GM23338 (cell line): ENCODE results near the gene GPR176. TPM values are rescaled to one million over a fixed set of nuclear protein-coding genes. Genes with fewer than 3 reads are reported as not detected.

Experiments
- ATAC-seq: fragments of 200-7000 bp; cut with Tn5 transposase; 3 replicates; pipeline ENCODE4 v1.9.1; 2020
- DNase-seq: peaks from one replicate; pipeline ENCODE4 v3.0.0-alpha.2; 2015; ENCODE audit warnings: low spot score
- H2AFZ ChIP-seq: fragments of 200-600 bp; sonication (generic); 2 replicates; pipeline ENCODE4 v1.8.0; 2016; ENCODE audit warnings: antibody characterized with exemption, mild to moderate bottlenecking, moderate library complexity
- H3F3A ChIP-seq: fragments of 200-600 bp; sonication (generic); replicated peaks from 2 replicates; pipeline ENCODE4 v1.8.0; 2017; ENCODE audit warnings: antibody characterized with exemption, mixed run types, low read depth
- H3K27ac ChIP-seq: fragments of 200-600 bp; sonication (generic); 2 replicates; pipeline ENCODE4 v1.6.1; 2016; ENCODE audit warnings: low read depth
- H3K27me3 ChIP-seq: fragments of 200-600 bp; sonication (generic); 2 replicates; pipeline ENCODE4 v1.8.0; 2016; ENCODE audit warnings: mild to moderate bottlenecking, mixed run types, moderate library complexity; ENCODE audit not compliant: insufficient read depth
- H3K36me3 ChIP-seq: fragments of 200-600 bp; sonication (generic); 2 replicates; pipeline ENCODE4 v1.8.0; 2016; ENCODE audit warnings: mild to moderate bottlenecking; ENCODE audit not compliant: insufficient read depth
- H3K4me1 ChIP-seq: fragments of 200-600 bp; sonication (generic); 2 replicates; pipeline ENCODE4 v1.8.0; 2016; ENCODE audit warnings: mild to moderate bottlenecking, moderate library complexity; ENCODE audit not compliant: insufficient read depth
- H3K4me2 ChIP-seq: fragments of 200-600 bp; sonication (generic); 2 replicates; pipeline ENCODE4 v1.7.1; 2017; ENCODE audit warnings: mixed run types
- H3K4me3 ChIP-seq: fragments of 200-600 bp; sonication (generic); 2 replicates; pipeline ENCODE4 v1.6.1; 2016; ENCODE audit warnings: mixed run types
- H3K79me2 ChIP-seq: fragments of 200-600 bp; sonication (generic); replicated peaks from 2 replicates; pipeline ENCODE4 v1.8.0; 2017; ENCODE audit warnings: mild to moderate bottlenecking; ENCODE audit not compliant: insufficient read depth
- H3K9me2 ChIP-seq: fragments of 200-600 bp; sonication (generic); 2 replicates; pipeline ENCODE4 v1.8.0; 2017; ENCODE audit not compliant: insufficient read depth
- H4K20me1 ChIP-seq: fragments of 200-600 bp; sonication (generic); replicated peaks from 2 replicates; pipeline ENCODE4 v1.8.0; 2017; ENCODE audit warnings: mild to moderate bottlenecking; ENCODE audit not compliant: insufficient read depth
- H3K27ac Mint-ChIP-seq: 2 replicates; pipeline ENCODE4 v1.8.0; 2020; ENCODE audit warnings: inconsistent platforms, mild to moderate bottlenecking, moderate library complexity, mixed read lengths
- H3K27me3 Mint-ChIP-seq: 3 replicates; pipeline ENCODE4 v1.8.0; 2022; ENCODE audit warnings: low read depth, mild to moderate bottlenecking, moderate library complexity, mixed read lengths, inconsistent platforms; ENCODE audit not compliant: insufficient read depth, poor library complexity
- H3K36me3 Mint-ChIP-seq: 3 replicates; pipeline ENCODE4 v1.8.0; 2021; ENCODE audit warnings: low read depth, mild to moderate bottlenecking, inconsistent platforms, moderate library complexity, mixed read lengths
- H3K4me1 Mint-ChIP-seq: 3 replicates; pipeline ENCODE4 v1.8.0; 2020; ENCODE audit warnings: mild to moderate bottlenecking, inconsistent platforms, mixed read lengths
- H3K4me3 Mint-ChIP-seq: 3 replicates; pipeline ENCODE4 v1.8.0; 2021; ENCODE audit warnings: moderate library complexity, mild to moderate bottlenecking, inconsistent platforms, mixed read lengths
- H3K9me3 Mint-ChIP-seq: 3 replicates; pipeline ENCODE4 v1.8.0; 2020; ENCODE audit warnings: moderate library complexity, mild to moderate bottlenecking, inconsistent platforms, mixed read lengths
- CREB1 ChIP-seq: fragments of 250-450 bp; sonication (Bioruptor Pico); IDR thresholded peaks from 2 replicates; pipeline ENCODE4 v1.5.0; 2020; ENCODE audit warnings: low read depth, mild to moderate bottlenecking, moderate library complexity
- CTCF ChIP-seq, 2 experiments: fragments of 200-600 bp in 1 of 2; sonication (generic) in 1 of 2; conservative IDR thresholded peaks; 2 replicates each; pipeline versions ENCODE4 v1.5.1 to v1.6.1; 2016 to 2017; ENCODE audit warnings: antibody characterized with exemption in 2 of 2, low read depth in 2 of 2, mild to moderate bottlenecking in 2 of 2, moderate library complexity in 1 of 2
- EZH2 ChIP-seq: fragments of 200-600 bp; sonication (generic); IDR thresholded peaks from one replicate; pipeline ENCODE4 v1.8.0; 2017; ENCODE audit warnings: antibody characterized with exemption, mild to moderate bottlenecking, low read depth; ENCODE audit not compliant: unreplicated experiment
- NANOG ChIP-seq: IDR thresholded peaks from 2 replicates; pipeline ENCODE4 v1.6.1; 2016; ENCODE audit warnings: antibody characterized with exemption, borderline replicate concordance
- POLR2AphosphoS5 ChIP-seq: IDR thresholded peaks from 2 replicates; pipeline ENCODE4 v1.6.1; 2016; ENCODE audit warnings: antibody characterized with exemption, low read depth
- REST ChIP-seq: IDR thresholded peaks from one replicate; pipeline ENCODE4 v1.6.1; 2018; ENCODE audit warnings: antibody characterized with exemption; ENCODE audit not compliant: unreplicated experiment
- STAT1 ChIP-seq: IDR thresholded peaks from one replicate; pipeline ENCODE4 v1.6.1; 2016; ENCODE audit warnings: antibody characterized with exemption; ENCODE audit not compliant: unreplicated experiment
- ZNF114 ChIP-seq: fragments of 250-450 bp; sonication (Bioruptor Pico); IDR thresholded peaks from 2 replicates; pipeline ENCODE4 v1.5.0; 2020; ENCODE audit warnings: mild to moderate bottlenecking, moderate library complexity
- ZNF462 ChIP-seq: fragments of 250-450 bp; sonication (Bioruptor Pico); IDR thresholded peaks from 2 replicates; pipeline ENCODE4 v1.5.0; 2020; ENCODE audit warnings: mild to moderate bottlenecking, moderate library complexity
- polyA plus RNA-seq: library from polyadenylated mRNA; unstranded; fragments of >200 nt; fragmentation: Nextera tagmentation; extraction: Ambion mirVana; gene quantifications from 2 replicates; pipeline ENCODE4 v1.2.1, GENCODE V29; 2016
- total RNA-seq: library from RNA; depleted of rRNA; stranded (reverse); fragments of >200 nt; shearing (Covaris generic); gene quantifications from 2 replicates; pipeline ENCODE4 v1.2.3, GENCODE V29; 2014

Gene GPR176
- total and polyA plus RNA-seq, 2 experiments from 2014 or later: 60.0 to 248 TPM

- Mint-ChIP-seq H3K27me3 (peaks cover 7% of the 10 kb centered on the region), H3K4me1 (peaks cover 34% of the 10 kb centered on the region), H3K27ac (no peak overlapping the region), H3K4me3 (no peak overlapping the region; the same call in 2 of the 3 replicates), H3K36me3 (no peaks in the 10 kb centered on the region), H3K9me3 (peaks cover under 1% of the 10 kb centered on the region; the same call in 1 of the 3 replicates)
- H2AFZ ChIP-seq: 0 out of 2 replicates have a peak overlapping the region, but pooled peaks have one; percentile 3
- no peaks in the 10 kb centered on the region for H3K79me2 ChIP-seq
- H3K27ac ChIP-seq: no peak overlapping the region
- no peak overlapping the region for H3K4me3 ChIP-seq
- no peak overlapping the region for H3K4me2 ChIP-seq
- no peak for ATAC-seq
- H4K20me1 ChIP-seq: no peaks in the 10 kb centered on the region
- no peaks in the 10 kb centered on the region for H3K36me3 ChIP-seq
- DNase-seq: no peak
- H3K27me3 ChIP-seq: no peaks in the 10 kb centered on the region
- no peaks in the 10 kb centered on the region for H3F3A ChIP-seq
- peaks cover 25% of the 10 kb centered on the region for H3K4me1 ChIP-seq
- TF ChIP-seq ZNF114 (CRISPR knock-in tag) (no peak), EZH2 (no peak), ZNF462 (CRISPR knock-in tag) (no peak), CTCF (conservative IDR thresholded peaks at IDR 0.05; ENCODE audit: low read depth in 2 of 2) (no peak), CREB1 (CRISPR knock-in tag) (no peak), STAT1 (no peak), POLR2AphosphoS5 (no peak), REST (no peak), NANOG (no peak)
- H3K9me2 ChIP-seq: no peaks in the 10 kb centered on the region
Measured at GRCh38 chr15:39926526-39926925, 6.5 kb upstream of the GPR176 start.
